ENCODE results near the gene GATA2.

GRCh38 chr3:128496019-128496601 lies 3.1 kb upstream of the GATA2 start:
- TF ChIP-seq, protein P1, sequence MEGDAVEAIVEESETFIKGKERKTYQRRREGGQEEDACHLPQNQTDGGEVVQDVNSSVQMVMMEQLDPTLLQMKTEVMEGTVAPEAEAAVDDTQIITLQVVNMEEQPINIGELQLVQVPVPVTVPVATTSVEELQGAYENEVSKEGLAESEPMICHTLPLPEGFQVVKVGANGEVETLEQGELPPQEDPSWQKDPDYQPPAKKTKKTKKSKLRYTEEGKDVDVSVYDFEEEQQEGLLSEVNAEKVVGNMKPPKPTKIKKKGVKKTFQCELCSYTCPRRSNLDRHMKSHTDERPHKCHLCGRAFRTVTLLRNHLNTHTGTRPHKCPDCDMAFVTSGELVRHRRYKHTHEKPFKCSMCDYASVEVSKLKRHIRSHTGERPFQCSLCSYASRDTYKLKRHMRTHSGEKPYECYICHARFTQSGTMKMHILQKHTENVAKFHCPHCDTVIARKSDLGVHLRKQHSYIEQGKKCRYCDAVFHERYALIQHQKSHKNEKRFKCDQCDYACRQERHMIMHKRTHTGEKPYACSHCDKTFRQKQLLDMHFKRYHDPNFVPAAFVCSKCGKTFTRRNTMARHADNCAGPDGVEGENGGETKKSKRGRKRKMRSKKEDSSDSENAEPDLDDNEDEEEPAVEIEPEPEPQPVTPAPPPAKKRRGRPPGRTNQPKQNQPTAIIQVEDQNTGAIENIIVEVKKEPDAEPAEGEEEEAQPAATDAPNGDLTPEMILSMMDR (conservative IDR thresholded peaks at IDR 0.05; ENCODE audit: low read length): no peak
- no peak for TF ChIP-seq EZH2phosphoT487 (IDR thresholded peaks at IDR 0.05; ENCODE audit: borderline replicate concordance)

All from Loucy (cell line).